Muscle of leg (tissue), 11 donors: ENCODE results near the gene BUB3. TPM values are rescaled to one million over a fixed set of nuclear protein-coding genes. Genes with fewer than 3 reads are reported as not detected.

ENCODE experiments used
- DNase-seq: peaks from one replicate; pipeline ENCODE4 v3.0.0; 2013
- H3K27ac ChIP-seq: one replicate; pipeline ENCODE4 v1.5.1; 2013; ENCODE audit warnings: mild to moderate bottlenecking, low read length, control low read depth
- H3K27me3 ChIP-seq: one replicate; pipeline ENCODE4 v1.6.1; 2013; ENCODE audit warnings: low read length; ENCODE audit not compliant: control insufficient read depth, insufficient read depth
- H3K36me3 ChIP-seq: one replicate; pipeline ENCODE4 v1.6.1; 2013; ENCODE audit warnings: low read length; ENCODE audit not compliant: control insufficient read depth, insufficient read depth
- H3K4me1 ChIP-seq: one replicate; pipeline ENCODE4 v1.6.1; 2013; ENCODE audit warnings: low read length; ENCODE audit not compliant: control insufficient read depth, insufficient read depth
- H3K4me3 ChIP-seq: one replicate; pipeline ENCODE4 v1.5.1; 2013; ENCODE audit warnings: low read length, control low read depth
- H3K9me3 ChIP-seq: replicated peaks from 2 replicates; pipeline ENCODE4 v1.6.1; 2013; ENCODE audit warnings: low read depth, low read length; ENCODE audit not compliant: control insufficient read depth
- WGBS: methylation state at CpG from one replicate; pipeline ENCODE4 v1.1.5; 2013; ENCODE audit warnings: missing lambda C conversion rate; ENCODE audit not compliant: insufficient coverage; 5-methylcytosine and 5-hydroxymethylcytosine counted together
- polyA plus RNA-seq, 8 donors: library from polyadenylated mRNA; unstranded; fragments of 120-200 nt; gene quantifications; one replicate each; pipeline versions ENCODE4 v1.2.1 to v1.2.3, GENCODE V29; 2013; ENCODE audit warnings: inconsistent platforms in 1 of 8, low replicate concordance in 1 of 8; ENCODE audit not compliant: insufficient read length in 8 of 8, insufficient read depth in 1 of 8
- total RNA-seq: library from RNA; stranded (reverse); fragments of 120-200 nt; gene quantifications from one replicate; pipeline ENCODE4 v1.2.4, GENCODE V29; 2013

Gene BUB3
- total and polyA plus RNA-seq, 9 donors, result 55.0 to 70.7 (median 59.7) TPM

DNA sequence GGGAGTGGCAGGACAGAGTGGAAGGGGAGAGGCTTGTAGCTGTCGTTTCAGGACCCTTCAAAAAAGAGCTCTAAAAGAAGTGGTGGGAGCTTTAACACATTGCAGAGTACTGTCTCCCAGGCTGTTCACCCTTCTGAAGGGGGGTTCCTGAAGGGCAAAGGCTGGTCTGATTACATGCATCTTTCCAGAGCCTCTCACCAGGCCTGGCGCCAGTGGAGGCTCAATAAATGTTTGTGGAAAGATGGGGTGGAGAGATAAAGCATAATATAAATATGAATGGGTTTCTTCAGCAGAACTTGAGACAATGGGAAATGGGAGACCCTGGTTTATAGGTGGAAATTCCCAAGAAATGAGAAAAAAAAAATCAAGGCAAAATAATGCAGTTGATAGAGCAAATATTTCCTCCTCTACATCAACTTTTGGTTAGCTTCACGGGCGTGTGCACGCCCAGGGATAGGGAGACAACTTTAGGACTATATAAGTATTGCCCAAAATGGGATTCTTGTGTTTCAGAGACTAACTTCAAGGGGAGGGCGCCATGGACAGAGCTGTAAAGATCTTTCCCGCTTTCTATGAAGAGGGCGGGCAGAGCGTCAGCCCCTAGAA, 613 bp upstream of the BUB3 start:
- H3K27me3 ChIP-seq, result peaks cover 41% of the 10 kb centered on the region
- H3K4me1 ChIP-seq, result peaks cover 24% of the 10 kb centered on the region
- peaks cover 15% of the 10 kb centered on the region for H3K36me3 ChIP-seq
- no peak overlapping the region for H3K27ac ChIP-seq
- no peaks in the 10 kb centered on the region for H3K9me3 ChIP-seq
- no peak overlapping the region for H3K4me3 ChIP-seq
- no peak for DNase-seq
- WGBS, result 35% methylated on average over 6 of the region's 9 CpGs

DNA sequence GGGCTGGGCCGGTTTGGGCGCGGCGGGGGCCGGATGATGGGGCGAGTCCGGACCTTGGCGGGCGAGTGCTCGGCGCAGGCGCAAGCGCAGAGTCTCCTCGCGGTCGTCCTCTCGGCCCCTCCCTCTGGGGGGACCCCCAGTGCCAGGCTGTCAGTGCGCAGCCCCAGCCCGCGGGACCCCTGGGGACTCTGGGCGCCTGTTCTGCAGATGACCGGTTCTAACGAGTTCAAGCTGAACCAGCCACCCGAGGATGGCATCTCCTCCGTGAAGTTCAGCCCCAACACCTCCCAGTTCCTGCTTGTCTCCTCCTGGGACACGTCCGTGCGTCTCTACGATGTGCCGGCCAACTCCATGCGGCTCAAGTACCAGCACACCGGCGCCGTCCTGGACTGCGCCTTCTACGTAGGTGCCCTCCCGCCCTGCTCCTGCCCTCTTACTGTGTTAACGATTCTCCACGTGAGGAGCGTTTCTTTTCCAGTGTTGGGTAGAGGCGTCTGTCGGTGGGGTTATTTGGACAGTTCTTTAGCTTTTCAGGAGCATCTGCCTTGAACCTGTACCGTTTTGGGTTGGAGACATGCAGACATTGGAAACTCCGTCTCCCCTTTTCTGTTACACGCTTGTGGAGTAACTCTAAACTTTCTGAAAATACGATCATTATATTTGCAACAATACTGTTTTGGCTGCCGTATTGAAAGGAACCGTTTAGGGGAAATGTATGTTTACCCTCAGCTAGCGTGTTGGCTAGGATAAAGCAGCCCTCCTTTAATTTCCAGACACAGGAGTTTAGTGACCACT, 706 bp downstream of the BUB3 start:
- H3K9me3 ChIP-seq, result no peaks in the 10 kb centered on the region
- H3K4me3 ChIP-seq, result peak overlapping the region; percentile 94
- H3K27ac ChIP-seq, result peak overlapping the region; percentile 93
- DNase-seq, result peak; percentile 71
- 0% methylated on average over 35 of the region's 49 CpGs for WGBS
- H3K27me3 ChIP-seq, result peaks cover 28% of the 10 kb centered on the region
- H3K36me3 ChIP-seq, result peaks cover 15% of the 10 kb centered on the region
- peaks cover 21% of the 10 kb centered on the region for H3K4me1 ChIP-seq

DNA sequence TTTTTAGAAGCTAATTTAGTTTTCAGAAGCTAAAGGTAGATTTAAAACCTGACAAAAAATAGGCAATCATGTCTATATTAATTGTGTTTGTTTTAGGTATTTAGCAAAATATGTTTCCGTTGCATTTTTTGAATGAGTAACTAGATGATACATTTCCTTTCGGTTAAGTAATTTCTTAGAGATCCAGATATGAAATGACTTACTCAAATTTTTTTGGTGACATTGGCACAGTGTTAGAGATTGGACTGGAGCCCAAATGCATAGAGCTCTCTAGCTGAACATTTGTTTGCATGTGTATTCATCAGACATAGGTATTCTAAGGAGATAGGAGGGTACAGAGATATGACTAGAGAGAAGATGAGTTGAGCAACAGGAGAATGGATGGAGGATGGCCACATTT, 1.9 kb downstream of the BUB3 start:
- Histone ChIP-seq H3K36me3 (peaks cover 19% of the 10 kb centered on the region), H3K4me1 (peaks cover 11% of the 10 kb centered on the region), H3K27me3 (peaks cover 16% of the 10 kb centered on the region), H3K27ac (no peak overlapping the region), H3K9me3 (no peaks in the 10 kb centered on the region), H3K4me3 (no peak overlapping the region)
- no peak for DNase-seq
- 93% methylated on average over 2 of the region's 2 CpGs for WGBS

DNA sequence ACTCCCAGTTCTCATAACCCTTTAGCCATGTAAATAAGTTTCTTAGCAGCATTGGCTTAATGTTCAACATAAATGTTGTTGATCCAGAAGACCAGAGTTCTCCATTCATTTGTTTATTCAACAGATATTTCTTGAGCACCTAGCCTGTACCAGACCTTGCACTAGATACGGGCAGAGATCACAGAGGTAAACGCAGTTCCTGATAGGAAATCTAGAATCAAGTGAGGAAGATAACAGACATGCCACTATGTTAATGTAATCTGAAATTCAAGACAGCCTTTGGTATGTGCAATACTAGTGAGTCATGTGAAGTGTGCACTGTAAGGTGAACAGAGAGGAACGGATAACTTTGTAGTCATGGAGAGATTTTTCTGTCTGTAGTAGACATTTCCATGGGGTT, 3.0 kb downstream of the BUB3 start:
- Histone ChIP-seq H3K27ac (no peak overlapping the region), H3K9me3 (no peaks in the 10 kb centered on the region), H3K4me1 (peaks cover 7% of the 10 kb centered on the region), H3K4me3 (no peak overlapping the region), H3K36me3 (peaks cover 26% of the 10 kb centered on the region), H3K27me3 (peaks cover 11% of the 10 kb centered on the region)
- WGBS, result 100% methylated on average over 1 of the region's 3 CpGs
- no peak for DNase-seq

DNA sequence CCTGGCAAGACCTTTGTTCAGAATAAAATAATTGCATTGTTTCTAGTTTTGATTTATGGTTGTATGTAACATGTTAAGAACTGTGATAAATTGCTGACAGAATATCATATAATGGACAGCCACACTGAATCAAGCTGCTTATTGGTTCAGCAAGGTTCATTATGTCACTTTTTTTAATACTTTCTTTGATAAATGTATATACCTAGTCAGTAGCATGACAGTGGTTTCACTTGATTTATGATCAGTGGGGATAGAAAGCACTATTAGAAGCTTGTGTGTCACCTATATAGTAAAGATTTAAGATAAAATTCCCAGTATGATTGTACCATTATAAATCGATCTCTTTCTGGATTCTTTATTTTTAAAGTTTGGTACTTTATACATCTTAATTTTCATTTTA, 4.5 kb downstream of the BUB3 start:
- no CpG with 5 or more reads among the region's 1 CpG for WGBS
- DNase-seq, result no peak
- Histone ChIP-seq H3K9me3 (no peaks in the 10 kb centered on the region), H3K27me3 (no peaks in the 10 kb centered on the region), H3K4me3 (no peak overlapping the region), H3K36me3 (peaks cover 34% of the 10 kb centered on the region), H3K27ac (no peak overlapping the region), H3K4me1 (peaks cover 7% of the 10 kb centered on the region)

DNA sequence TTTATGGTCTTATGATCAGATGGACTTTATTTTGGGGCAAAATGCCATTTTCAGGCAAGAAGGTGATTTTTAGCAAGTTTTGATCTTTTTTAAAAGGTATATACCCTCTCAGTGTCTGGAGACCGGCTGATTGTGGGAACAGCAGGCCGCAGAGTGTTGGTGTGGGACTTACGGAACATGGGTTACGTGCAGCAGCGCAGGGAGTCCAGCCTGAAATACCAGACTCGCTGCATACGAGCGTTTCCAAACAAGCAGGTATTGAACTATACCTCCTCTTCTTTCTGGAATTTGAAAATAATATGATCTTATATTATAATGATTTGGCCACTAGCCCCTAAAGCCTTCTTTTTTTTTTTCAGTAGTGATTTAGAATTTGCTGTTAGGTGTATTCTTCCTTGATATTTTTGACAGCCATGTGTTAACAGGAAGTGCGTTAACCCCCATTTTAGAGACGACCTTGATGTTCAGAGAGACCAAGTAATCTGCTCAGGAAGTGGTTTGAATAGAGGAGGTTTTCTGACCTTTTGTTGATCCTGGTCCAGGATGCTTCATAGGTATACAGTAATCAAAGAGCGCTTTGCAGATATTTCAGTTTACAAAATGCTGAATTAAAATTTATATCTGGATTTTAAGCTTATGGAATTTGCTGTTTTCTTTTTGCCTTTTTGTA, 6.2 kb downstream of the BUB3 start:
- Histone ChIP-seq H3K9me3 (no peaks in the 10 kb centered on the region), H3K36me3 (peaks cover 37% of the 10 kb centered on the region), H3K27me3 (no peaks in the 10 kb centered on the region), H3K4me1 (peaks cover under 1% of the 10 kb centered on the region), H3K4me3 (no peak overlapping the region), H3K27ac (no peak overlapping the region)
- 93% methylated on average over 2 of the region's 11 CpGs for WGBS
- DNase-seq, result no peak

DNA sequence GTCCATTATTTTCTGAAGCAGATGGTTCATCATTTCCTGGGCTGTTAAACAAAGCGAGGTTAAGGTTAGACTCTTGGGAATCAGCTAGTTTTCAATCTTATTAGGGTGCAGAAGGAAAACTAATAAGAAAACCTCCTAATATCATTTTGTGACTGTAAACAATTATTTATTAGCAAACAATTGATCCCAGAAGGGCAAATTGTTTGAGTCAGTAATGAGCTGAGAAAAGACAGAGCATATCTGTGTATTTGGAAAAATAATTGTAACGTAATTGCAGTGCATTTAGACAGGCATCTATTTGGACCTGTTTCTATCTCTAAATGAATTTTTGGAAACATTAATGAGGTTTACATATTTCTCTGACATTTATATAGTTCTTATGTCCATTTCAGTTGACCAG, 10.1 kb downstream of the BUB3 start:
- Histone ChIP-seq H3K4me3 (no peak overlapping the region), H3K4me1 (no peaks in the 10 kb centered on the region), H3K9me3 (no peaks in the 10 kb centered on the region), H3K27me3 (no peaks in the 10 kb centered on the region), H3K27ac (no peak overlapping the region), H3K36me3 (peaks cover 39% of the 10 kb centered on the region)
- no peak for DNase-seq
- WGBS, result no CpG with 5 or more reads among the region's 2 CpGs

DNA sequence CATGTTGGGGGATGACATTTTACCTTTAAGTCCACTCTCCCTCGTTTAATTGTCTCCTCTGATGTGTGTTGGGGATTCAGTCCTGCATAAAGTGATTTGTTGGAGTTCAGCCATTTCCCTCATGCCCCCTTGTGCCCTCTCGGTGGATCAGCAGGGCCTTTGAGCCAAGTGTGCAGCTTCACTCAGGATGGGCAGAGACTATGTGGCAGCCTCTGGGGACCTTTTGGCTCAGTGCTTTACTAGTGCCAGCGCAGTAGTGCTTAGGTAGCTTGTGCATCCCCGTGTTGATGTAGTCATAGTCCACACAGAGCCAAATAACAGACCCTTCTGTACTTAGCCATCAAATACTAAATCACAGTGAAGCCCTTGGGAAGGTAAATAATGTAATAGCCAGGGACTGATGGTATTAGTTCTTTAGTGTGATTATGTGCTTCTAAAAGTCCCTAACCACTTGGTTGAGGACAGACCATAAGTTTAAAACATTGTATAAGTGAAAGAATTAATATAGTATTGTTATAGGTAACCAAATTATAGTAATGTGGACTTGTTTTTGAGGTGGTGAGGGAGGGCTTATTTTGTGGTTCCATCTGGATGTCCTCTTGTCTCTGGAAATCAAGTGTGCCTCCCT, 11.4 kb downstream of the BUB3 start:
- Histone ChIP-seq H3K4me3 (no peak overlapping the region), H3K4me1 (no peaks in the 10 kb centered on the region), H3K36me3 (peaks cover 41% of the 10 kb centered on the region), H3K27ac (no peak overlapping the region), H3K27me3 (no peaks in the 10 kb centered on the region), H3K9me3 (no peaks in the 10 kb centered on the region)
- no peak for DNase-seq
- 71% methylated on average over 1 of the region's 4 CpGs for WGBS

DNA sequence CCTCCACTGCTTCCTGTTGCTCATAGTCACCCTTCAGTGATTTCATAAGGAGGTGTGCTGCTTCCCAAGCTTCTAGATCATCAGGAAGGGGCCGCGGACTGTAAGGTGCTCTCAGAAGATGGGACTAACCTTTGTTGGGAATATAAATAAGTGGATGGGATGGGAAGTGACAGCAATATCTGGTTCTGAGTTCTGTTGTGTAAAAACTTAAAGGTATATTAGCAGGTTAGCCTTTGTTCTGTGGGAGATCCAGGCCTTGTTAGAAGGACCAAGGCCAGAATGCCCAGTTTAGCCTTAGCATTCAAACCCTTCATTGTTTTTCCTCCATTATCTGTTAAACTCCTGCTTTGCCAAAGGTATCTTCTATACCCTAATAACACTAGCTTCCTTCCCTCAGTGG, 12.4 kb downstream of the BUB3 start:
- H3K27me3 ChIP-seq, result no peaks in the 10 kb centered on the region
- no peak overlapping the region for H3K4me3 ChIP-seq
- WGBS, result 100% methylated on average over 2 of the region's 2 CpGs
- no peak for DNase-seq
- H3K36me3 ChIP-seq, result peaks cover 43% of the 10 kb centered on the region
- no peaks in the 10 kb centered on the region for H3K4me1 ChIP-seq
- no peaks in the 10 kb centered on the region for H3K9me3 ChIP-seq
- H3K27ac ChIP-seq, result no peak overlapping the region

DNA sequence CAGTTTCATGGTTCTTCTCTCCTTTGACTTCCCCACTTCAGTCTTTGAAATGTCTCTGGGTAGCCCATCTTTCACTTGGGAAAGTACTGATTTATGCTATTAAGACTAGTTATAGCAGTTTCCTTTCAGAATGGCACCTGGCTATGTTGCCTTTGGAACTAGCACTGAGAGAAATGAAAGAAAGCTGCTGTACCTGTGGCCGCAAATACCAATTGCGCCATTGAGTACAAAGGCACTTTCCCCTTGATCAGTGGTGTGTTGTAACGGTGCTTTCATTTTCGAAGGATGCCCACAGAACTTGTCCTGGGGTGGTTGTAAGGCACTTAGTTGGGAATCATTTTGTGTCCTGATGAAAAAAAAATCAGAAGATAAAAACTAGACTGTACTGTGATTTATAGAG, 16.8 kb downstream of the BUB3 start:
- Histone ChIP-seq H3K4me3 (no peak overlapping the region), H3K36me3 (peaks cover 31% of the 10 kb centered on the region), H3K27ac (no peak overlapping the region), H3K9me3 (no peaks in the 10 kb centered on the region), H3K4me1 (no peaks in the 10 kb centered on the region), H3K27me3 (no peaks in the 10 kb centered on the region)
- DNase-seq, result no peak
- WGBS, result 96% methylated on average over 4 of the region's 4 CpGs
